HG03354 (cell line): ENCODE results near the gene DCC.

ENCODE experiments used
- ATAC-seq: cut with Tn5 transposase; IDR thresholded peaks from one replicate; pipeline ENCODE4 v1.9.1; 2021; ENCODE audit warnings: mild to moderate bottlenecking; ENCODE audit not compliant: unreplicated experiment, poor library complexity, severe bottlenecking

Gene DCC

GRCh38 chr18:52415131-52415530, 75.1 kb downstream of the DCC start:
- ATAC-seq, result no peak

DNA sequence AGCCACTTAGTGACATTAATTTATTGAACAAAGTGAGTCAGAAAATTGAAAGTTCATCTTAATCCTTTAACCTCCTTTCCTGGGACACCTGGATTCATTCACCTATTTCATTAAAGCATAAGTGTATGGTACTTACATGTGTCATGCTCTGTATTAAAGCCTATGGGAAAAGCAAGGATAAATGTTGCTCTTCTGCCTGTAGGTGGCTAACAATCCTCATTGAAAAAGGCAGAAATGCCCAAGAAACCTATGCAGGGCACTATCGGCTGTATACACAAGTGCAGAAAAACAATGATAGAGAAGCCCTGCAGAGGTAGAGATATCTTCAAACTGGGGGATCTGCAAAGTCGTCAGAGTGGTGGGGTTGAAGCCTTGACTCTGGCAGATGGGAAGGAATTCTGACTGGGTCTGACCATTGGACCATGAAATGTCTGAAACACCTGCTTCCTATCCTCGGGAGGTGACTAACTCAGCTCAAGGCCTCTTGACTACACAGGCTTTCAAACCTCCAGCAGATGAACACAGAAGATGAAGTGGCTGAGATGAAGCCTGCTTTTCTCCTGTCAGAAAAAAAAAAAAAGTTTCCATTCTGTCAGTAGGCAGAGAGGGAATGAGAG, 83.1 kb downstream of the DCC start:
- no peak for ATAC-seq

DNA sequence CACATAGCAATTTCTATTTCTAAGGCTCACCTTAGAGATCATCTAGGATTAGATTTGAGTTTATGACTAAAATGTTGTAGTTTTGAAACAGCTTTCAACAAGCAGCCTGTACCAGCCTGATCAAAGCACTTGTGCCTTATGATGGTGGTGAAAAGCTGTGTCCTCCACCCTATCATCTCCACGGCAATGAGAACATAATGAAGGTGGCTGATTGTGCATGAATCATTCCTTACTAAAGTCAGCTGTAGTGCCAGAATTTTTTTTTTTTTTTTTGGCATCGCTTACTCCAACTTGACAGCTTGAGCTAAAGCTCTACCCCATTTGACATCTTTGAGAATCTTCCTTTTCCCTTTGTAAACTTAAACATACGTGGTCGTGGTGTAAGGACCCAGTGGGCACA, 86.0 kb downstream of the DCC start:
- no peak for ATAC-seq

DNA sequence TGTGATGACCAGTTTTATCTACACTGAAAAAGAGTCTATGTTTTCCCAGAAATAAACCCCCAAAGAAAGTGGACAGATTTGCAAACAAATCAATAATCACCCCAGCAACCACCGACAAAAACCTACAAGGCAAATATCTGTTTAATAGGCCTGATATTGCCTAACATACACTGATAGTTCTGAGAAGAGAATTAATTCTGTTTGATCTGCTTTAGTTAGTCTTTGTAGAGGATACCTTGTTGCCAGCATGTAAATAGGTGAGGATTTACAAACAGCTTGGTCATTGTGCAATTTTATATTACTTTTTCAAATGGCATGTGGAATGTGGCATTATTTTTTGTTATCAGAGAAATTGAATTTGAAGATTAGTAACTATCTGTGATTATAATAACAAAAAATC, 86.5 kb downstream of the DCC start:
- no peak for ATAC-seq

DNA sequence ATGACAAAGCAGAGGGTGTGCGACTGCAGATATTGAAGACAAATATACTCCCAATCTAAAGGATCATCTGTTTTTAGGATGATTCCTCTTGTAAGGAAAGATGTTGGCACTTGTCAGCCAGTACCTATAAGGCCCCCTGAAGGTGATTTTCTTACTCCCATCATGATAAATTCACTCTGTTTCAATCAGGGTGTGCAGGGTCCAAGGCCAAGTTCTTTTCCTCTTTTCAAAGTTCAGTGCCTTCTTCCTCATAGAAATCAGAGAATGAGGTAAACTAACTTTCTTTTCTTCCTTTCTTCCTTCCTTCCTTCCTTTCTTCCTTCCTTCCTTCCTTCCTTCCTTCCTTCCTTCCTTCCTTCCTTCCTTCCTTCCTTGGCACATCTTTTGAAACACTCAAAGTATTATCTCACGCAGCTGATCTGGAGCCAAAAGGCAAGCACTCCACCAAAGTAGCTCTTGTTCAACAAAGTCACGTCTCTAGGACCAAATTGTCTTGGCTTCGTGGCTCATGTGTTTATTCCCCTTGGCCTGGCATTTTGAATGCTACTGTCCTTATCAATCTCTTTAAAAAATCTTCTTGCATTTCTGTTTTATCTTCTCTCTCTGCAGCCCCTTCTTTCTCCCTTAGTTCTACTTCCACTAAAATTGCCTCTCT, 87.7 kb downstream of the DCC start:
- no peak for ATAC-seq

DNA sequence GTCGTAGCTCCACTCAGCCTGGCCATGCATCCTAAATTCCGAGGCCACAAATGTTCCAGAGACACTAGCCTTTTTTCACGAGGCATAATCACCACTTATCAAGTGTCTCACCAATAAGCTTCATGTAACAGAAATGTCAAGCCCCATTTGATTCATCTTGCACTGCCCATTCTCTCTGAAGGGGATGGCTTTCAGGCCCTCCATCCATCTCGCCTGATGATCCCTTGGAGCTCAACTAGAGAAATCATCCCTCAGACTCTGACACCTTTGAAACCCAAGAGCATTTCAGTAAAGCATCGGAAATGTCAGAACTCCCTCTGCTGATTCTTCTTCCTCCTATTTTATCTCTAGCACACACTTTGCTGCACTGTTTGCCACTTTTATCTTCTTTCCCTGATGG, 91.7 kb downstream of the DCC start:
- ATAC-seq, result no peak

- ATAC-seq, result no peak
Observed at GRCh38 chr18:52433797-52434196, 93.8 kb downstream of the DCC start.

GRCh38 chr18:52435301-52435700, 95.3 kb downstream of the DCC start:
- no peak for ATAC-seq

- no peak for ATAC-seq
Observed at GRCh38 chr18:52437161-52437560, 97.2 kb downstream of the DCC start.

DNA sequence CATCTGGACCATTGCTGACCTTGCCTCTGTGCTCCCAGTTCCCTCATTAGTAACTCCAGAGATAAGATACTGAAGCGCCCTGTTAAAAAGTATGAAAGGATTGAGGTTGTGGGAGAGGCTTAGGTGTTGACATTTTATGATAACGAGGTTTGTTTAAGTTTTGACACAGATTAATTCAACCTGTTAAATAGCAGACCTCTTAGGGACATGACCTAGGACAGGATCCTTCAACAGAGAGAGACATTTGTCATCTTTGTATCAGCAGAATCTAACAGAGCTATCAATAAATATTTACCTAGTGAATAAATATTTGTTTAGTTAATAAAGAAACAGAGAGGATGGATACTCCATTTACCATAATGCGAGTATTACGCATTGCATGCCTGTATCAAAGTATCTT, 99.5 kb downstream of the DCC start:
- ATAC-seq, result no peak

- no peak for ATAC-seq
Observed at GRCh38 chr18:52441794-52442193, 101.8 kb downstream of the DCC start.

GRCh38 chr18:52442686-52443085, 102.7 kb downstream of the DCC start:
- no peak for ATAC-seq

GRCh38 chr18:52451256-52451655, 111.3 kb downstream of the DCC start:
- no peak for ATAC-seq

DNA sequence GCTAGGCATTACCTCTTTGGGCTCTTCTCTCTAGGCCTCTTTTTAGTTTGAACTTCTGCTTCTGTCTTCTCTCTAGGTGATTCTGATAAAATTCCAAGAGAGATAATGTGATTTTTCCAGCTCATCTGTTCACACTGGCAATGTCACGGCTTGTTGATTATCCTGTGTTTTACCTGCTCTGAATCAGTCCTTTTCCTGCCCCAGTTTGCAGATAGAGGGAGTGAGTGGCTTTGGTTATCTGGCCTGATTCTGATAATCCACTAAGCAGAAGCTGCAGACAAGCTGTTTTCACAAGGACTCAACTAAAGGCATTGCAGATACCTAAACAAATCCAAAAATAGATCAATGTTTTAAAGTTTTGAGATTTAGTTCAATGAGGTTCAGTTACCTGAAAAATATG, 111.9 kb downstream of the DCC start:
- no peak for ATAC-seq

DNA sequence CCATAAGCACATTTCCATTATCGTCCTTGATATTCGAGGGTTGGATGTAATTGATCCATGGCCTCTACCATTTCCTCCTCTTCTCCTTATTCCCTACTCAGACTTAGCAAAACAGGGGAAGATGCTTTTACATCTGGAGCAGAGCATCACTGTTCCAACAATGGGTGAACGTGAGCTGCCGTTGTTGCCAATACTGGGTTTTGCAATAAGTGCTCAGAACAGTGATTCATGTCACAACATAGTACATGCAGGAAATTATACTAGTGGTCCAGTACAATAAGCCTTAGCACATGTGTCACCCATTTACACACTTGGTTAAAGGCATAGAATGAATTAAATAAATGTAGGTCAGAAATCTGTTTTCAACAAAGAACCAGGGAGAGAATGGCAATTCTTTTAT, 112.4 kb downstream of the DCC start:
- ATAC-seq, result no peak

- no peak for ATAC-seq
Observed at GRCh38 chr18:52459890-52460289, 119.9 kb downstream of the DCC start.

GRCh38 chr18:52462853-52463252, 122.9 kb downstream of the DCC start:
- no peak for ATAC-seq

- ATAC-seq, result no peak
Observed at GRCh38 chr18:52465391-52465790, 125.4 kb downstream of the DCC start.

DNA sequence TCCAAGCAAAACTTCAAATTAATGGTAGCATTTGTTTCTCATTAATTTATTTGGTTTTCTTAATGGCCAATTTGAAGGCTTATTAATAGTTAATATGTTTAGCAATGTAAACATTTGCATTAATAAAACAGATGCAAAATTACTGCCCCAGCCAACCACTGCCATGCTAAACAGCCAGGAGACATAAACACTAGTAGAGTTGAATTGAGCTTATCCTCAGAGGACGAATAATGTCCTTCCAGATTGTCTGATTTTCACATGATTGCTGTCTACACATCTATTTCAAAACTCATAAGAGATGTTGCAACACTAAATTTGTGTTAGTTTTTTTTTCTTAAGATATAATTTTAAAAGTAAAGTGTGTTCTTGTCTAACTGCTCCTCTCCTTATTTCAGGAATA, 128.5 kb downstream of the DCC start:
- no peak for ATAC-seq

DNA sequence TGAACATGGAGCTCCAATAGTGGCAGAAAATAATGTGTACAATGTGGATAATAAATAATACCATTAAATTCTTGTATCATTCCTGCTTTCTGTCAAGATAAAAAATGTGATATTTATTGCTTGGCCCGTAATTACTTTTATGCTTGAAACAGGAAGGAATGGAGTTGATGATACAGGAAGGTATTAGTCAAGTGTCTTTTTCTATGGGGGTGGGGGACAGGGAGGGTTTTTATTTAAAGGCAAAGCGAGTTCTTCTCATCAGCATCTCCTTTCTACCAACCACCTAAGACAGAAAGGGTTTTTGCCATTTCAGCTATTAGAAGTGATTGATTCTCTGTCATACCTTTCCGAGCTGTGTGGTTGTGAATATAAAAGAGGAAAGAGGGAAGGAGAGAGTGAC, 135.3 kb downstream of the DCC start:
- no peak for ATAC-seq

- no peak for ATAC-seq
Observed at GRCh38 chr18:52481116-52481515, 141.1 kb downstream of the DCC start.

GRCh38 chr18:52484977-52485376, 145.0 kb downstream of the DCC start:
- ATAC-seq, result no peak
